CD14-positive monocyte (primary cell): ENCODE data around the gene NXPH4. TPM values are rescaled to one million over a fixed set of nuclear protein-coding genes. Genes with fewer than 3 reads are reported as not detected.

Source experiments
- DNase-seq, 3 donors: peaks; one replicate each; pipeline ENCODE4 v3.0.0-alpha.2; 2011 to 2022
- H2AFZ ChIP-seq: 2 replicates; pipeline ENCODE4 v1.6.0; 2012; ENCODE audit warnings: mild to moderate bottlenecking, low read depth, low read length, inconsistent platforms; ENCODE audit not compliant: insufficient read depth, poor library complexity, severe bottlenecking
- H3K27ac ChIP-seq, 2 donors: 1 replicate in 1 of 2; 2 replicates in 1 of 2; pipeline ENCODE4 v1.5.1; 2012 to 2013; ENCODE audit warnings: low read length in 2 of 2, control low read depth in 1 of 2, inconsistent platforms in 1 of 2, low read depth in 1 of 2, mild to moderate bottlenecking in 1 of 2
- H3K27me3 ChIP-seq, 2 donors: one replicate each; pipeline versions ENCODE4 v1.6.0 to v1.6.1; 2011 to 2013; ENCODE audit warnings: low read length in 2 of 2; ENCODE audit not compliant: control insufficient read depth in 2 of 2, insufficient read depth in 2 of 2
- H3K36me3 ChIP-seq, 2 donors: replicated peaks in 1 of 2; 1 replicate in 1 of 2; 2 replicates in 1 of 2; pipeline versions ENCODE4 v1.5.1 to v1.6.1; 2012 to 2013; ENCODE audit warnings: low read length in 2 of 2, control low read depth in 1 of 2, inconsistent platforms in 1 of 2, mild to moderate bottlenecking in 1 of 2; ENCODE audit not compliant: insufficient read depth in 2 of 2, control insufficient read depth in 1 of 2
- H3K4me1 ChIP-seq, 2 donors: 1 replicate in 1 of 2; 2 replicates in 1 of 2; pipeline versions ENCODE4 v1.5.1 to v1.6.1; 2012 to 2013; ENCODE audit warnings: low read length in 2 of 2, control low read depth in 1 of 2, inconsistent platforms in 1 of 2, mild to moderate bottlenecking in 1 of 2, moderate library complexity in 1 of 2; ENCODE audit not compliant: insufficient read depth in 2 of 2, control insufficient read depth in 1 of 2
- H3K4me2 ChIP-seq: replicated peaks from 2 replicates; pipeline ENCODE3; 2012; ENCODE audit warnings: low read length, moderate library complexity, mild to moderate bottlenecking; ENCODE audit not compliant: poor library complexity, severe bottlenecking; ENCODE audit errors: extremely low read depth
- H3K4me3 ChIP-seq, 3 experiments: fragments of 200-600 bp in 1 of 3; sonication (generic) in 1 of 3; replicated peaks in 1 of 3; 1 replicate in 2 of 3; 2 replicates in 1 of 3; pipeline ENCODE4 v1.5.1; 2011 to 2013; ENCODE audit warnings: low read length in 3 of 3, mild to moderate bottlenecking in 3 of 3, control low read depth in 2 of 3, low read depth in 2 of 3, inconsistent platforms in 1 of 3, moderate library complexity in 1 of 3
- H3K79me2 ChIP-seq: 2 replicates; pipeline ENCODE4 v1.6.0; 2012; ENCODE audit warnings: mild to moderate bottlenecking, control low read depth, inconsistent platforms, low read length, moderate library complexity; ENCODE audit not compliant: insufficient read depth
- H3K9ac ChIP-seq: 2 replicates; pipeline ENCODE4 v1.6.0; 2017; ENCODE audit warnings: low read length, mild to moderate bottlenecking; ENCODE audit not compliant: insufficient read depth, poor library complexity, severe bottlenecking
- H3K9me3 ChIP-seq, 2 donors: replicated peaks in 1 of 2; 1 replicate in 1 of 2; 2 replicates in 1 of 2; pipeline versions ENCODE4 v1.5.1 to v1.6.1; 2012 to 2013; ENCODE audit warnings: low read length in 2 of 2, control low read depth in 1 of 2; ENCODE audit not compliant: control insufficient read depth in 1 of 2, insufficient read depth in 1 of 2
- H4K20me1 ChIP-seq: 2 replicates; pipeline ENCODE4 v1.6.0; 2012; ENCODE audit warnings: mild to moderate bottlenecking, low read length, control low read depth, moderate library complexity; ENCODE audit not compliant: insufficient read depth
- H3K27ac Mint-ChIP-seq, 7 donors: one replicate each; pipeline ENCODE4 v1.8.0; 2020; ENCODE audit warnings: mild to moderate bottlenecking in 7 of 7, mixed read lengths in 7 of 7, moderate library complexity in 6 of 7, inconsistent platforms in 2 of 7
- H3K27me3 Mint-ChIP-seq, 3 donors: one replicate each; pipeline ENCODE4 v1.8.0; 2021 to 2022; ENCODE audit warnings: low read depth in 3 of 3, mild to moderate bottlenecking in 3 of 3, mixed read lengths in 3 of 3, moderate library complexity in 3 of 3, inconsistent platforms in 1 of 3
- H3K36me3 Mint-ChIP-seq, 2 donors: one replicate each; pipeline ENCODE4 v1.8.0; 2020; ENCODE audit warnings: mixed read lengths in 2 of 2, inconsistent platforms in 1 of 2, mild to moderate bottlenecking in 1 of 2
- H3K4me1 Mint-ChIP-seq: one replicate; pipeline ENCODE4 v1.8.0; 2020; ENCODE audit warnings: mild to moderate bottlenecking, mixed read lengths
- H3K4me3 Mint-ChIP-seq, 2 donors: one replicate each; pipeline ENCODE4 v1.8.0; 2020; ENCODE audit warnings: mild to moderate bottlenecking in 2 of 2, mixed read lengths in 2 of 2, moderate library complexity in 1 of 2
- H3K9me3 Mint-ChIP-seq, 7 donors: one replicate each; pipeline ENCODE4 v1.8.0; 2020 to 2022; ENCODE audit warnings: mixed read lengths in 7 of 7, mild to moderate bottlenecking in 6 of 7, moderate library complexity in 6 of 7, inconsistent platforms in 2 of 7
- WGBS: methylation state at CpG from one replicate; pipeline ENCODE4 v1.1.5; 2013; ENCODE audit warnings: missing lambda C conversion rate; ENCODE audit not compliant: insufficient coverage; 5-methylcytosine and 5-hydroxymethylcytosine counted together
- intact Hi-C, 2 donors: fragments of 100-400 bp; cut with micrococcal nuclease; formaldehyde crosslinking; loops; one replicate each; pipeline versions ENCODE4 v1.15.0 to v1.15.1; 2023
- polyA plus RNA-seq, 3 donors: library from polyadenylated mRNA; depleted of rRNA in 1 of 3; unstranded in 2 of 3; stranded (reverse) in 1 of 3; fragments of 300-500 nt in 2 of 3; fragments of >200 nt in 1 of 3; fragmentation: Illumina TruSeq in 2 of 3; gene quantifications; 1 replicate in 2 of 3; 2 replicates in 1 of 3; pipeline ENCODE4 v1.2.3, GENCODE V29; 2012 to 2021
- TF ChIP-seq, protein P1 (sequence below): fragments of 200-600 bp; IDR thresholded peaks from one replicate; pipeline ENCODE4 v1.8.0; 2022; ENCODE audit warnings: antibody characterized with exemption, mild to moderate bottlenecking

The NXPH4 gene
- polyA plus RNA-seq, 3 donors, result not detected

DNA sequence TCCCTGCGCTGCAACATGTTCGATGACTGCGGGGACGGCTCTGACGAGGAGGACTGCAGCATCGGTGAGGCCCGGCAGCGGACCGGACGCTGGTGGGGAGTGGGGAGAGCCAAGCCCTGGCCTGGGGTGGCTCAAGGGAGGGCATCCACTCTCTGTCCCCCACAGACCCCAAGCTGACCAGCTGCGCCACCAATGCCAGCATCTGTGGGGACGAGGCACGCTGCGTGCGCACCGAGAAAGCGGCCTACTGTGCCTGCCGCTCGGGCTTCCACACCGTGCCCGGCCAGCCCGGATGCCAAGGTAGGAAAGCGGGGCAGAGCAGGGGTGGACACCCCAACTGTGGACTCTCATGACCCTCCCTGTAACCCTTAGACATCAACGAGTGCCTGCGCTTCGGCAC is 11.4 kb upstream of the NXPH4 start:
- H3K4me3 ChIP-seq, result no peak overlapping the region
- H3K27ac Mint-ChIP-seq, result no peak overlapping the region
- TF ChIP-seq, protein P1, sequence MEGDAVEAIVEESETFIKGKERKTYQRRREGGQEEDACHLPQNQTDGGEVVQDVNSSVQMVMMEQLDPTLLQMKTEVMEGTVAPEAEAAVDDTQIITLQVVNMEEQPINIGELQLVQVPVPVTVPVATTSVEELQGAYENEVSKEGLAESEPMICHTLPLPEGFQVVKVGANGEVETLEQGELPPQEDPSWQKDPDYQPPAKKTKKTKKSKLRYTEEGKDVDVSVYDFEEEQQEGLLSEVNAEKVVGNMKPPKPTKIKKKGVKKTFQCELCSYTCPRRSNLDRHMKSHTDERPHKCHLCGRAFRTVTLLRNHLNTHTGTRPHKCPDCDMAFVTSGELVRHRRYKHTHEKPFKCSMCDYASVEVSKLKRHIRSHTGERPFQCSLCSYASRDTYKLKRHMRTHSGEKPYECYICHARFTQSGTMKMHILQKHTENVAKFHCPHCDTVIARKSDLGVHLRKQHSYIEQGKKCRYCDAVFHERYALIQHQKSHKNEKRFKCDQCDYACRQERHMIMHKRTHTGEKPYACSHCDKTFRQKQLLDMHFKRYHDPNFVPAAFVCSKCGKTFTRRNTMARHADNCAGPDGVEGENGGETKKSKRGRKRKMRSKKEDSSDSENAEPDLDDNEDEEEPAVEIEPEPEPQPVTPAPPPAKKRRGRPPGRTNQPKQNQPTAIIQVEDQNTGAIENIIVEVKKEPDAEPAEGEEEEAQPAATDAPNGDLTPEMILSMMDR, result no peak
- no peaks in the 10 kb centered on the region for H3K4me1 ChIP-seq
- H3K4me1 Mint-ChIP-seq, result no peaks in the 10 kb centered on the region
- WGBS, result 98% methylated on average over 16 of the region's 26 CpGs
- H4K20me1 ChIP-seq, result peaks cover 96% of the 10 kb centered on the region
- no peak overlapping the region for H3K4me2 ChIP-seq
- intact Hi-C loops, result no loop called here
- H3K36me3 ChIP-seq, result peaks cover 96 to 97% of the 10 kb centered on the region in 2 donors
- H3K79me2 ChIP-seq, result no peaks in the 10 kb centered on the region
- peaks cover 0 to 3% (median 2%) of the 10 kb centered on the region in 3 donors for H3K27me3 Mint-ChIP-seq
- H2AFZ ChIP-seq, result no peak overlapping the region
- peaks cover 0 to 6% (median 0%) of the 10 kb centered on the region in 7 donors for H3K9me3 Mint-ChIP-seq
- peaks cover 93 to 98% of the 10 kb centered on the region in 2 donors for H3K36me3 Mint-ChIP-seq
- no peak overlapping the region for H3K27ac ChIP-seq
- H3K4me3 Mint-ChIP-seq, result no peak overlapping the region
- no peaks in the 10 kb centered on the region for H3K9me3 ChIP-seq
- H3K27me3 ChIP-seq, result no peaks in the 10 kb centered on the region
- H3K9ac ChIP-seq, result no peak overlapping the region
- no peak for DNase-seq

DNA sequence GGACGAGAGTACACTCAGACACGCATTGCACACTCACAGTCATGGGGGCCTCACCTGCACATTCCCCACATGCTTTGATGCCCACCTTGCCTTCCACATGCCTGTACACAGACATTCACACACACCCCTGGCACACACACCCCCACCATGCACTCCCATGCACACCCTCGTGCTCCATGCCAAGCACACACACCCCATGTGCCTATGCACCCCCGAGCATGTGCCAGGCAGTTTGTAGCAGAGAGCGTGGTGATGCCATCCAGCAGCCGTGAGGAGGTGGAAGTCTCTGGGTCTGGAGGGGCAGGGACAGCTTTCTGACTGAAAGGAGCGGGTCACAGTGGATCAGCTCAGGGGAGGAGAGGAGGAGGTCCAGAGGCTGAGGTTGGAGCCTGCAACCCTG is 10.7 kb upstream of the NXPH4 start:
- 88% methylated on average over 6 of the region's 7 CpGs for WGBS
- peaks cover 0 to 4% (median 2%) of the 10 kb centered on the region in 3 donors for H3K27me3 Mint-ChIP-seq
- no peaks in the 10 kb centered on the region for H3K4me1 ChIP-seq
- no peak overlapping the region for H3K27ac ChIP-seq
- H3K4me2 ChIP-seq, result no peak overlapping the region
- H4K20me1 ChIP-seq, result peaks cover 98% of the 10 kb centered on the region
- no peaks in the 10 kb centered on the region for H3K9me3 ChIP-seq
- peak overlapping the region in 1 of 7 donors; percentile 36 for H3K27ac Mint-ChIP-seq
- H2AFZ ChIP-seq, result no peak overlapping the region
- no peak overlapping the region for H3K4me3 ChIP-seq
- H3K36me3 ChIP-seq, result peaks cover 96 to 97% of the 10 kb centered on the region in 2 donors
- H3K36me3 Mint-ChIP-seq, result peaks cover 93 to 98% of the 10 kb centered on the region in 2 donors
- no peaks in the 10 kb centered on the region for H3K4me1 Mint-ChIP-seq
- no peaks in the 10 kb centered on the region for H3K79me2 ChIP-seq
- TF ChIP-seq, protein P1, result no peak
- H3K9me3 Mint-ChIP-seq, result peaks cover 0 to 4% (median 0%) of the 10 kb centered on the region in 7 donors
- intact Hi-C loops, result no loop called here
- no peak for DNase-seq
- no peak overlapping the region for H3K4me3 Mint-ChIP-seq
- H3K27me3 ChIP-seq, result no peaks in the 10 kb centered on the region
- H3K9ac ChIP-seq, result no peak overlapping the region
